Right ventricle myocardium inferior (tissue), 1 donor: ENCODE results near the gene GJA9. TPM values are rescaled to one million over a fixed set of nuclear protein-coding genes. Genes with fewer than 3 reads are reported as not detected.
"Not testable (repeated sequence)": the region's sequence is repeated elsewhere in the genome, so short reads cannot be mapped to it uniquely, and the experiment has no call there.

Source experiments
- ATAC-seq: fragments of 200-7000 bp; cut with Tn5 transposase; one replicate; pipeline ENCODE4 v1.9.1; 2020; ENCODE audit warnings: mild to moderate bottlenecking, moderate library complexity
- DNase-seq: peaks from one replicate; pipeline ENCODE4 v3.0.0; 2021; ENCODE audit errors: missing footprints
- intact Hi-C: fragments of 100-400 bp; cut with DNase I; formaldehyde crosslinking; loops from one replicate; pipeline ENCODE4 v1.11.0; 2022
- total RNA-seq: library from RNA; stranded (reverse); fragmentation: NEBNext Ultra II Directional; extraction: Animal tissue kit (Norgen Biotek cat#: 25700); gene quantifications from one replicate; pipeline ENCODE4 v1.2.1, GENCODE V29; 2021
- donor health status: DM: no; HTN: yes; CAD: no; lungs with severe emphysema.

GJA9 gene
- total RNA-seq, 1 donor from 2014 or later = not detected

- intact Hi-C loops = loop anchor here (5.0 kb wide), 2 partner anchors 232 to 812 kb away; no protein-coding TSS in a partner anchor
- peak; percentile 72 for DNase-seq
- peak; percentile 76 for ATAC-seq
Observed at GRCh38 chr1:38839363-38839762, 42.0 kb downstream of the GJA9 start.

- ATAC-seq, DNase-seq: not testable (repeated sequence)
- intact Hi-C loops = loop anchor here (5.0 kb wide), 2 partner anchors 229 to 809 kb away; no protein-coding TSS in a partner anchor
Observed at GRCh38 chr1:38836316-38836715, 45.1 kb downstream of the GJA9 start.

DNA sequence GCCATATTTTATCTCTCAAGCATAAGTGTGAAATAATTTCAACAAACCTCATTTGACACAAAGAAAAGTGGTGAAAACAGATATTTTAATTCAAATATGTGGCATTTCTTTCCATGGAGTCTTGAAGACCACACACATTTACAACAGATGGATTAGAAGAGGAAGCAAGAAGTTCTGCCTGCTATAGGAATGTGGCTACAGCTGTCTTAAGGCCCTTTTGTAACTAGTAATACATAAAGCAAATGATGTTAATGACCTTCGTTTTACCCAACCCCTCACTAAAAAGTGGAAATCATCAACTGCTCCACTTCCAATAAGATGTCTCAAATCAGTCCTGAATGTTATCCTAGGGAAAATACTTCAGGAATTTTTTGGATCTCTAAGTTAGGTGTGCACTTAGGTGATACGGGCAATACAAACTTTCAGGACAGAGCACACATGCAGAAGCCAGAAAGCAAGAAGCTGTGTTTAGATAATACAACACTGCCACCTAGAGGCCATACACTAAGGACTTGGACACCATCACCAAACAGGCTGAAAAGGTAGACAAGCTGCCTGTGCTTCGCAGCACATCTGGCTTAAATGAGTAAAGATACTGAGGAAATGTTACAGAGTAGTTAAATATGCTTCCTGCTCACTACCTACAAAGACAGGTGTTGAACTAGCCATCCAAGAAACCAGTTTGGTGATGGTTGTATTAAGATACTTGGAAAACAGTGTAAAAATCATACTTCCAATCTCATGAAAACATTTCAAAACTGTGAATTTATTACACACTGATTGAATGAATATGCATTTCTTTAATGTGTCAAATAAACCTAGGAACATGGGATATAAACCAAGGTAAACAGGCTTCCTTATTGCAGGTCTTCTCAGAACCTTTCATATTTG, 46.2 kb downstream of the GJA9 start:
- peak; percentile 74 for ATAC-seq
- intact Hi-C loops = loop anchor here (5.0 kb wide), 3 partner anchors 228 to 808 kb away; no protein-coding TSS in a partner anchor
- no peak for DNase-seq

DNA sequence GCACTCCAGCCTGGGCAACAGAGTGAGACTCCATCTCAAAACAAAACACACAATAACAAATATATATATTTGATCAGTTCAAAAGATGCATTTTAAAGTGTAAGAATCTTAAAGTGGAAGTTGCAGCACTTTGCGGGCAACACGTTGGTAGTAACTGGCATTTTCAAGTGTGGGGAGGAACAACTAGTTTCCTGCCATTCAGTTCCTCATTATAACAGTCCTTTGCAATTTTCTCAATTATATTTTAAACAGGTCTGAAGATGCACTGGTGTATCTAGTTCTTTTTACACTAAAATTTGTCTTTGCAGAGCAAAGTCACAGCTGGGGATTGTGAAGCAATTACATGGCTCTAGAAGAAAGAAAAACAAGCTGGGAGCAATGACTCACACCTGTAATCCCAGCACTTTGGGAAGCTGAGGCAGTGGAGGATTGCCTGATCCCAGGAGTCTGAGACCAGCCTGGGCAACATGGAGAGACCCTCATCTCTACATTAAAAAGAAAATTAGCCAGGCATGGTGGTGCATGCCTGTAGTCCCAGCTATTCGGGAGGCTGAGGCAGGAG, 47.1 kb downstream of the GJA9 start:
- no peak for ATAC-seq
- no peak for DNase-seq
- intact Hi-C loops = loop anchor here (5.0 kb wide), 1 partner anchor 792 kb away; no protein-coding TSS in a partner anchor

- no peak for ATAC-seq
- no peak for DNase-seq
- intact Hi-C loops = loop anchor here (5.0 kb wide), 1 partner anchor 791 kb away; no protein-coding TSS in a partner anchor
Observed at GRCh38 chr1:38833146-38833545, 48.2 kb downstream of the GJA9 start.

DNA sequence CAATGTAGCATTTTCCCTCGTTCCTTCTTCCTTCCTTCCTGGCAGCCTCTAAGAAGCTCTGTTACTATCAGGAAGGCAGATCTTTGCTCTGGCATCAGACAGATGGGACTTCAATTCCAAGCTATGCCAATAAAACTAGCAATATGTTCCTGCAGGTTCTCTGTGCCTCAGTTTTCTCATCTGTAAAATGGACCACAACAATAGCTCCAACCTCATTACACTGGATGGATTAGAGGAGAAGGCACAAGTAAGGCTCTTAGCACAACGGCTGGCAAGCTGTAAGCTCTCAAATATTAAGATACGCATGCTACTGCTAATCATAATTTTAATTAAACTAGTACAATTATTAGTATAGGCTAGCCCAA, 49.0 kb downstream of the GJA9 start:
- ATAC-seq (no peak), DNase-seq (no peak)
- intact Hi-C loops = loop anchor here (5.0 kb wide), 1 partner anchor 790 kb away; no protein-coding TSS in a partner anchor

- DNase-seq (no peak), ATAC-seq (no peak)
- intact Hi-C loops = loop anchor here (5.0 kb wide), 1 partner anchor 790 kb away; no protein-coding TSS in a partner anchor
Observed at GRCh38 chr1:38831731-38832369, 49.5 kb downstream of the GJA9 start.

- no peak for ATAC-seq
Observed at GRCh38 chr1:38829368-38829767, 52.0 kb downstream of the GJA9 start.

DNA sequence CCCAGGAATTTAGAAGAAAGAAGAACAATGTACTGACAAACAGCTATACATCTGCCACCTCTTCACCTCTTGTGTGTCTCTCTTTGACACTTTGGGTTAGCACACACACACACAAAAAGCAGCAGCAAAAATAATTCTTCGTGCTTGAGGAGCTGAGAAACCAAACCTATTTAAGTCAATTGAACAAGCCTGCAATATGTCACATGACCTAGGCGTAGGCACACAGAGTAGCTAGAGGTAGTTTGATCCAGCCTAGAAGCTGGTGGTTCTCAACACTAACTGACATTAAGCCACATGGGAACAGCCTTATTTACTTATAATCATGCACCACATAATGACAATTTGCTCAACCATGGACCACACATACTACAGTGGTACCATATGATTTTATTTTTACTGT, 54.1 kb downstream of the GJA9 start:
- no peak for ATAC-seq
- DNase-seq = no peak
- intact Hi-C loops = no loop called here

More at GRCh38 chr1:38829368-38829767, 52.0 kb downstream of the GJA9 start:
- DNase-seq = no peak
- intact Hi-C loops = no loop called here

DNA sequence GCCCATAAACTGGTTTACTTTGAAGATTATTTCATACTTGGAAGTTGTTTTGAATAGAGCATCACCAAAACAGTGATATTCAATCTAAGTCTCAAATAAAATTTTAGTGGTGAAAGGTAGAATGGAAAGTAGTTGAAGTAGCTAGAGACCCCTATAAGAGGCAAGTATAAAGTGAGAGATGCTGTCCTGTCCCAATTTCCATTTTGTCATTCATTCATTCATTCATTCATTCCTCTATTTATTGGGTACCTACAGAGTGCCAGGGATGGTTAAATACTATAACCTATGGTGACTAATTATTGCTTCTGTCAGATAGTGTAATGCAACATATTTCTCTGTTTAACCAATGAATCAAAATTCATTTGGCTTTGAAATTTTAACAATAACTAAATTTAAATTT, 54.5 kb downstream of the GJA9 start:
- DNase-seq (no peak), ATAC-seq (no peak)
- intact Hi-C loops = no loop called here

DNA sequence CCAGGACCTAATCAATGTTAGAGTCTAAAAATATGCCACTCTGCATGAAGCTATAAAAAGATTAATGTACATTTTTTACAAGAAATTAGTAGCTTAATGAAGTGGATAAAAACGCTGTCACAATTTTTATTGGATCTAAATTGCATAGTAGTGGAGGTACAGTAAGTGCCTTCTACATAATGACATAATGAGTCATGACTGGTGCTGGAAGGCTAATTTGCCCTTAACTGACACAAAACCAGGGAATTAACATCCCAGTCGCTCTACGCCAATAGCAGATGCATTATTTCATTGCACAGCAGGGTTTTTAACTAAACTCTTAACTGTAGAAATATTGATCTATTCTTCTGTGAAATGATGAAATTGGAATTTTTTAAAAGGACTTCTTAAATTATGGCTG, 55.1 kb downstream of the GJA9 start:
- ATAC-seq (no peak), DNase-seq (no peak)
- intact Hi-C loops = no loop called here

Other genes starting within 250 kb of the GJA9 start
- gene RRAGC, start 21.8 kb downstream of the GJA9 start, total RNA-seq = 24.6 TPM
- 16.8 TPM for gene MYCBP, start 8.2 kb downstream of the GJA9 start, total RNA-seq
- gene RHBDL2, start 60.2 kb upstream of the GJA9 start, total RNA-seq = 0.14 TPM
- 65.7 TPM for gene AKIRIN1, start 109.7 kb upstream of the GJA9 start, total RNA-seq
- gene NDUFS5, start 144.8 kb upstream of the GJA9 start, total RNA-seq = 776 TPM